ENCODE measurements around the gene PITPNC1.

The PITPNC1 gene

GRCh38 chr17:67534941-67535340 is 157.9 kb downstream of the PITPNC1 start:
- TF ChIP-seq TAF1 (IDR thresholded peaks at IDR 0.05; ENCODE audit: borderline replicate concordance, insufficient read depth, low read length), result no peak

- TF ChIP-seq SIN3A (IDR thresholded peaks at IDR 0.05; ENCODE audit: borderline replicate concordance, insufficient read depth, low read length) (no peak), TAF1 (IDR thresholded peaks at IDR 0.05; ENCODE audit: borderline replicate concordance, insufficient read depth, low read length) (no peak), REST (IDR thresholded peaks at IDR 0.05; ENCODE audit: insufficient read depth in 1 of 2, low read depth in 2 of 2, low read length in 2 of 2) (no peak), POLR2AphosphoS5 (IDR thresholded peaks at IDR 0.05; ENCODE audit: low read depth, low read length) (no peak), FOXP2 (optimal IDR thresholded peaks at IDR 0.05; ENCODE audit: borderline replicate concordance, extremely low read depth, extremely low read length, insufficient read depth) (no peak)
Observed at GRCh38 chr17:67542219-67543114, 165.4 kb downstream of the PITPNC1 start.

- no peak for TF ChIP-seq SIN3A (IDR thresholded peaks at IDR 0.05; ENCODE audit: borderline replicate concordance, insufficient read depth, low read length)
- no peak for TF ChIP-seq FOXP2 (optimal IDR thresholded peaks at IDR 0.05; ENCODE audit: borderline replicate concordance, extremely low read depth, extremely low read length, insufficient read depth)
- TF ChIP-seq REST (IDR thresholded peaks at IDR 0.05; ENCODE audit: insufficient read depth in 1 of 2, low read depth in 2 of 2, low read length in 2 of 2), result no peak
- no peak for TF ChIP-seq TAF1 (IDR thresholded peaks at IDR 0.05; ENCODE audit: borderline replicate concordance, insufficient read depth, low read length)
- TF ChIP-seq POLR2AphosphoS5 (IDR thresholded peaks at IDR 0.05; ENCODE audit: low read depth, low read length), result no peak
Observed at GRCh38 chr17:67544364-67544955, 167.4 kb downstream of the PITPNC1 start.

- TF ChIP-seq POLR2AphosphoS5 (IDR thresholded peaks at IDR 0.05; ENCODE audit: low read depth, low read length) (peak; percentile 5; the same call in 1 of the 2 replicates), REST (IDR thresholded peaks at IDR 0.05; ENCODE audit: insufficient read depth in 1 of 2, low read depth in 2 of 2, low read length in 2 of 2) (peak; percentile 14 to 42; a peak in 1 of 4 replicates), TAF1 (IDR thresholded peaks at IDR 0.05; ENCODE audit: borderline replicate concordance, insufficient read depth, low read length) (no peak), SIN3A (IDR thresholded peaks at IDR 0.05; ENCODE audit: borderline replicate concordance, insufficient read depth, low read length) (peak; percentile 88; the same call in 1 of the 2 replicates), FOXP2 (optimal IDR thresholded peaks at IDR 0.05; ENCODE audit: borderline replicate concordance, extremely low read depth, extremely low read length, insufficient read depth) (no peak)
Observed at GRCh38 chr17:67546578-67547527, 169.8 kb downstream of the PITPNC1 start.

- TF ChIP-seq SIN3A (IDR thresholded peaks at IDR 0.05; ENCODE audit: borderline replicate concordance, insufficient read depth, low read length) (no peak), POLR2AphosphoS5 (IDR thresholded peaks at IDR 0.05; ENCODE audit: low read depth, low read length) (no peak), REST (IDR thresholded peaks at IDR 0.05; ENCODE audit: insufficient read depth in 1 of 2, low read depth in 2 of 2, low read length in 2 of 2) (no peak), TAF1 (IDR thresholded peaks at IDR 0.05; ENCODE audit: borderline replicate concordance, insufficient read depth, low read length) (no peak), FOXP2 (optimal IDR thresholded peaks at IDR 0.05; ENCODE audit: borderline replicate concordance, extremely low read depth, extremely low read length, insufficient read depth) (no peak)
Observed at GRCh38 chr17:67548693-67549092, 171.6 kb downstream of the PITPNC1 start.

Measured in PFSK-1 (cell line).